ENCODE measurements around the gene RBBP8NL. TPM values are rescaled to one million over a fixed set of nuclear protein-coding genes. Genes with fewer than 3 reads are reported as not detected.

The RBBP8NL gene
- total and polyA plus RNA-seq, 2 of the 8 experiments (the other 6 are each of a cell fraction or from before 2014, with no cell fraction given) = 0.43 to 0.48 TPM

DNA sequence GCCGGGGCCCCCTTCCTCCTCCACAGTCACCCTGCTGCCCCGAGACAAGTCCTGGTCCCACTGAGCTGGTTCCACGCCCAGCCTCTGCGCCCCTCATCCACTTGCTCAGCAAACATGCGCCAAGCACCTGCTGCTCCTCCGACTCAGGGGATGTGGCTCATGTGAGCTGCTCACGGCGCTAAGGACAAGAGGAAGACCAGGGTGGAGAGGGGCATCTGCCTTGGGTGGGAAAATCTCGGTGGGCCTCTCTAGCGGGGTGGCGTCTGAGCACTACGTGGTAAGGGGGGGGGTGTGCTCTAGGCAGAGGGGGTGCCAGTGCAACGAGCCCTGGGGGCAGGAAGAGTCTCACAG is 64.8 kb downstream of the RBBP8NL start:
- H3K27me3 ChIP-seq (replicated peaks in 1 of 4; ENCODE audit: control insufficient read depth in 3 of 4, extremely low read depth in 1 of 4, insufficient read depth in 3 of 4, low read length in 3 of 4) = no peaks in the 10 kb centered on the region
- peak overlapping the region; percentile 81 for H2BK120ac ChIP-seq (replicated peaks; ENCODE audit: low read depth, low read length)
- no peak overlapping the region for H3K56ac ChIP-seq (replicated peaks; ENCODE audit: insufficient read length, low read depth, low read length)
- H3K4ac ChIP-seq (replicated peaks; ENCODE audit: insufficient read length, low read depth, low read length) = no peak overlapping the region
- peaks cover 13 to 73% of the 10 kb centered on the region in 2 experiments; a peak in 3 of 4 replicates for H3K79me2 ChIP-seq (ENCODE audit: control insufficient read depth in 1 of 2, insufficient read depth in 2 of 2, low read length in 2 of 2)
- no peak overlapping the region for H3K14ac ChIP-seq (ENCODE audit: insufficient read length)
- peaks cover 0 to 19% (median 2%) of the 10 kb centered on the region in 4 experiments; a peak in 3 of 8 replicates for H3K36me3 ChIP-seq (ENCODE audit: control insufficient read depth in 2 of 4, insufficient read depth in 4 of 4, low read length in 3 of 4)
- FAIRE-seq (no peak), DNase-seq (ENCODE audit: low read depth in 1 of 2, low spot score in 2 of 2) (no peak)
- WGBS, 2 experiments (ENCODE audit: extremely low coverage in 1 of 2, insufficient coverage in 1 of 2, insufficient read length in 1 of 2, insufficient replicate concordance in 2 of 2, low coverage in 1 of 2, low lambda C conversion rate in 2 of 2, missing lambda C conversion rate in 1 of 2) = 82% methylated on average over 13 of the region's 13 CpGs; no CpG with 5 or more reads in 1 of the 2 experiments
- peak overlapping the region in 2 of 4 experiments; percentile 62 to 65; a peak in 4 of 7 replicates for H3K9ac ChIP-seq (replicated peaks in 1 of 4; ENCODE audit: extremely low read depth in 1 of 4, low read depth in 3 of 4, low read length in 3 of 4)
- H4K8ac ChIP-seq (ENCODE audit: extremely low read depth, insufficient read depth, low read length) = peak overlapping the region; percentile 82
- peak overlapping the region; percentile 99 for H3K18ac ChIP-seq (ENCODE audit: extremely low read depth, low read length)
- H2BK12ac ChIP-seq (ENCODE audit: low read depth, low read length) = peak overlapping the region; percentile 100
- H4K5ac ChIP-seq (ENCODE audit: insufficient read length, low read depth, low read length) = peak overlapping the region; percentile 70
- H4K91ac ChIP-seq (replicated peaks; ENCODE audit: insufficient read length, low read length) = peak overlapping the region; percentile 95
- peak overlapping the region; percentile 72 for H2AK5ac ChIP-seq (ENCODE audit: low read depth, low read length)
- H3K23ac ChIP-seq (ENCODE audit: insufficient read length) = no peak overlapping the region
- ChIA-PET POLR2A (ENCODE audit: partially characterized antibody) (interaction anchor here (0.7 to 12.6 kb wide), 9 partner anchors 8 to 58 kb away, joined by 3 to 213 read pairs (median 29); partner anchors contain the start of genes ADRM1 and RPS21), CTCF (ENCODE audit: partially characterized antibody) (interaction anchor here (0.6 to 10.9 kb wide), 8 partner anchors 9 to 1014 kb away, joined by 3 to 212 read pairs (median 4); partner anchors contain the start of gene RPS21)
- H2BK20ac ChIP-seq (ENCODE audit: low read length) = peak overlapping the region; percentile 100
- H3K9me3 ChIP-seq (ENCODE audit: insufficient read depth in 2 of 2, low read depth in 1 of 2, low read length in 1 of 2) = no peaks in the 10 kb centered on the region
- H3K79me1 ChIP-seq (ENCODE audit: low read depth, low read length) = peaks cover 21% of the 10 kb centered on the region
- H4K20me1 ChIP-seq (replicated peaks in 1 of 2; ENCODE audit: control insufficient read depth in 1 of 2, insufficient read depth in 2 of 2, low read length in 2 of 2) = peaks cover 7 to 15% of the 10 kb centered on the region in 2 experiments
- H3K4me3 ChIP-seq (ENCODE audit: extremely low read depth in 1 of 4, insufficient read depth in 2 of 4, low read depth in 3 of 4, low read length in 4 of 4) = no peak overlapping the region; a peak in 1 of 8 replicates
- H2BK5ac ChIP-seq (ENCODE audit: low read depth, low read length) = peak overlapping the region; percentile 99
- H3K23me2 ChIP-seq (ENCODE audit: low read depth, low read length) = peaks cover 8% of the 10 kb centered on the region
- peak overlapping the region; percentile 97; the same call in 1 of the 2 replicates for H2BK15ac ChIP-seq (ENCODE audit: low read length)
- peak overlapping the region; percentile 24 to 51; a peak in 3 of 4 replicates for H3K4me2 ChIP-seq (ENCODE audit: insufficient read depth in 1 of 2, low read depth in 2 of 2, low read length in 2 of 2)
- no peak overlapping the region for H2AFZ ChIP-seq (ENCODE audit: low read length)
- peaks cover 10 to 70% (median 63%) of the 10 kb centered on the region in 4 experiments for H3K4me1 ChIP-seq (replicated peaks in 1 of 4; ENCODE audit: control insufficient read depth in 3 of 4, insufficient read depth in 4 of 4, low read length in 3 of 4)
- TF ChIP-seq CREB1 (IDR thresholded peaks at IDR 0.05) (no peak), SIX5 (IDR thresholded peaks at IDR 0.05; ENCODE audit: low read depth, low read length) (no peak), TCF12 (IDR thresholded peaks at IDR 0.05; ENCODE audit: low read depth, low read length) (no peak)
- peak overlapping the region; percentile 92 for H3K27ac ChIP-seq (ENCODE audit: low read depth, low read length)

All from H1 (cell line).